Stimulated activated CD8-positive, alpha-beta memory T cell treated with anti-CD3 and anti-CD28 coated beads, Interleukin-7, amount 100 ng/mL, for 48 hours (primary cell): Measurements from ENCODE around the gene ZNF620.
A peak's percentile ranks its signal among the peaks of the same experiment; 100 is the strongest.
"Not testable (repeated sequence)": the region's sequence is repeated elsewhere in the genome, so short reads cannot be mapped to it uniquely, and the experiment has no call there.

Experiments used
- DNase-seq, 2 donors: peaks; one replicate each; pipeline ENCODE4 v3.0.0-alpha.2; 2020; ENCODE audit warnings: low read depth in 1 of 2; ENCODE audit errors: extremely low read depth in 1 of 2

ZNF620 gene

DNA sequence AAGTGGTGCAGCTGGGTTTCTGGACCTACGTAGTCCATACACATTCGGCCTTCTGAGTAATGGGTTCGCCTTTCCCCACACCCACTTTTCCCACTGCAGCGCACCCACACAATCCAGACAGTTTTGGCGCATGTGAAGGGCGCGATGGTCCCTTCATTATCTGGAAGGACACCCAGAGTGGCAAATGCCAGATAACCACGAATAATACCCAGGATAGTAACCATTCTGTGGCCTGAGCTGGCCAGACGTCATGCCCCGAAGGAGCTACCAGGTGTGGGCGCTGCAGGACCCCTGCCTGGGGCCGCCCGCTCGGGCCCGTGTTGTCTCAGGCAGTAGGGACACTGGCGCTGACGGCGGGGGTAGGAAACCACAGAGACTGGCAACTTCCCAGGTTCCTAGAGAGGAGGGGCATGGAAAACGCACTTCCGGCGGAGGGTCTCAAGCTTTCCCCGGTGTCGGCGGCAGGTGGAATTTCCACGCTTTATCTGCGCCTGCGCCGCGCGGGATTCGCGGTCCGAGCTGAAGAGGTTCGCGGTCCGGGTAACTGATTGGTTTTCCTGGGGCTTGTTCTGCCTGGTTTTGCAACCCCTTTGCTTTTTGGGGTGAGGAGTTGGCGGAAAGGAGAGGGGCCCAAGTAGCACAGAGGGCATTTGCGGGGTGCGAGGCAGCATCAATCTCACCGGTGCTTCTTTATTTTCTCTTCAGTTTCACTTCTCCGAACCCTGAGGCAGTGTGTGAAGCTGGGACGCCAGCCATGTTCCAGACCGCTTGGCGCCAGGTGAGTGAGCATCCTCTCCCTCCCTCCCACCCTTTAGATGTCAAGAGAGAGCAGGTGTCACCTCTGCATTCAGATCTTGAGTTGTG is at the start of gene ZNF620:
Gene ZNF620 (plus strand): TSS at position 441 of the 864 bp plus-strand sequence. CDS start 314 bp downstream, at position 755.
- DNase-seq = peak; percentile 28 to 33

DNA sequence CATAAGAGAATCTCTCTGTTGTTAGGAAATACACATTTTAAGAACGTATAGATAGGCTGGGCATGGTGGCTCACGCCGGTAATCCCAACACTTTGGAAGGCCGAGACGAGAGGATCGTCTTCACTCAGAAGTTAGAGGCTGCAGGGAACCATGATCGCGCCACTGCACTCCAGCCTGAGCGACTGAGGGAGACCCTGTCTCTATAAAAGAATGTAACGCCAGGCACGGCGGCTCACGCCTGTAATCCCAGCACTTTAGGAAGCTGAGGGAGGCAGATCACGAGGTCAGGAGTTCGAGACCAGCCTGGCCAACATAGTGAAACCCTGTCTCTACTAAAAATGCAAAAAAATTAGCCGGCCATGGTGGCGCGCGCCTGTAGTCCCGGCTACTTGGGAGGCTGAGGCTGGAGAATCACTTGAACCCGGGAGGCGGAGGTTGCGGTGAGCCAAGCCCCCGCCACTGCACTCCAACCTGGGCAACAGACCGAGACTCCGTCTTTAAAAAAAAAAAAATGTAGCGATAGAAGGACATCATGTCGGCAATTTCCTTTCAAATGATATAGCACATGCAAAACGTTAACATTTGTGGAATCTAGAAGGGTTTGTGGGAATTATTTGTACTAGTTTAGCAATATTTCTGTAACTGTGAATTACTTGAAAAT is 49.4 kb upstream of the ZNF620 start:
- DNase-seq = no peak

DNA sequence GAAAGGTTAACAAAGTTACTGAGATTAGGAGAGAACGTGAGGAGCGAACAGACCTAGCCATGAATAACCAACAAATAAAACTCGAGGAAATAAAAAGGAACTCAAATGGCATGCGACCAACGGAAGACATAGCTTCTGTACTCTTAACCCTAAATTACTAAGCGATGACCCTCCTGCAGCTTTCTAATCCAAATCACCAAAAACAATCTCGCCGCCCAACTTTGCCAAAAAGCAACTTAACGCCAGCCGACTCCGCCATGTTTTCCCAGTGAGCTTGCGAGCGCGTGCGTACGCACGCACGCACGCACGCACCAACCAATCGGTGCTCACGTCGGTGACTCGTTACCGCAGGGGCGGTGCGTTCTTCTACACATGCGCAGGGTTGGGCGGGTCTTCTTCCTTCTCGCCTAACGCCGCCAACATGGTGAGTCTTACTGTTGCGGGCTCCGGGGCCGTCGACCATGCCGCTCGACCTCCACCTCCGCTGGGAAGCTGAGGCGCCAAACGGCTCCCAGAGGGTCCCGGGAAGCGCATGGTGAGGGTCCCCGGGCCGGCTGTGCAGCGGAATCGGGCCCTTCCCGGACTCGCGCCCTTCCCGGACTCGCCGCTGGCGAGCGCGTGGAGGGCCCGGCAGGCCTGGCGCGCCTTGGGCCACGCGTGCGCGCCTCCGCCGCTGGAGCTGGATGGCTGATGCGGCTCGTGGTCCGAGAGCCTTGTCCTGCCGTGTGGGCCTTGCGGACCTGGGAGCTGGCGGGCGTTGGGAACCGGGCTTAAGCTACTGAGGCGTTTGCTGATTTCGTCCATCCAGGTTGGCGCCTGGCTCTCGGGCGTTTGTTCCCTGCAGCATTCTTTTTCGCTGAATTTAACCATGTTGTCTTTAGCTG is 48.7 kb upstream of the ZNF620 start, which contains the start of gene RPL14:
Gene RPL14 (plus strand): TSS at position 400 of the 884 bp plus-strand sequence. CDS start 133 bp downstream, at position 533.
- DNase-seq = peak; percentile 81 to 93

DNA sequence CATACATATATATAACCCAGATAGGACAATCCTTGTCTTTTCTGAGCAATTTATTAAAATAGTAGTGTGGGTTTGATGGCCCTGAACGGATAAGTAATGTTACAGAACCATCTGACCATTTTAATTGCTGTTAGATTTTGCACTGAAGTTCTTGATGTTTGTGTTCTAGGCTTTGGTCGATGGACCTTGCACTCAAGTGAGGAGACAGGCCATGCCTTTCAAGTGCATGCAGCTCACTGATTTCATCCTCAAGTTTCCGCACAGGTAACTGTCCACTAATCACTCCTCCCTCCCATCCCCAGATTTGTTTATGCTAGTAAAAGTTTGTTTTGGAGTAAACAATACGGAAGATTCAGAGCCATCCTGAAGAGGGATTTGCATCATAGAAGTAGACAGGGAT is 47.4 kb upstream of the ZNF620 start:
- DNase-seq = no peak

DNA sequence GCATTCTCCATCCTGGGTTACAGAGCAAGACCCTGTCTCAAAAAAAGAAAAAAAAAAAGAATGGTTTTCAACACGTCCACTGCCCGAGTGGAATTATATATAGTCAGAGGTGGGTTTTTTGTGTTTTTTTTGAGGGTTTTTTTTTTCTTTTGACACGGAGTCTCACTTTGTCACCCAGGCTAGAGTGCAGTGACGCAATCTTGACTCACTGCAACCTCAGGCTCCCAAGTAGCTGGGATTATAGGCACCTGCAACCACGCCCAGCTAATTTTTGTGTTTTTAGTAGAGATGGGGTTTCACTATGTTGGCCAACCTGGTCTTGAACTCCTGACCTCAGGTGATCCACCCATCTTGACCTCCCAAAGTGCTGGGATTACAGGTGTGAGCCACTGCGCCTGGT is 45.4 kb upstream of the ZNF620 start:
- DNase-seq = not testable (repeated sequence)

DNA sequence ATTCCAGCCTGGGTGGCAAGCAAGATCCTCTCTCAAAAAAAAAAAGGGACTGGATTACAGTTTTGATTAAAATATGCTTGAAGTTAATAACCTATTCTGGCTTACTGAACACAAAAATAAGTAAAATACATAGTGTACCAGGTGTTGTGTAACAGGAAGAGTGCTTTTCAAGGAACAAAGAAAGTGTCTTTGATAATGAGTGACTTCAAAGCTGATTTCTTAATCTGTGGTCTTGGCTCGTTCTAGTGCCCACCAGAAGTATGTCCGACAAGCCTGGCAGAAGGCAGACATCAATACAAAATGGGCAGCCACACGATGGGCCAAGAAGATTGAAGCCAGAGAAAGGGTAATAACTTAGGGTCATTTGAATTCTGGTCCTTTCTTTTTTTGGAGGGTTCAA is 44.7 kb upstream of the ZNF620 start:
- DNase-seq = no peak

DNA sequence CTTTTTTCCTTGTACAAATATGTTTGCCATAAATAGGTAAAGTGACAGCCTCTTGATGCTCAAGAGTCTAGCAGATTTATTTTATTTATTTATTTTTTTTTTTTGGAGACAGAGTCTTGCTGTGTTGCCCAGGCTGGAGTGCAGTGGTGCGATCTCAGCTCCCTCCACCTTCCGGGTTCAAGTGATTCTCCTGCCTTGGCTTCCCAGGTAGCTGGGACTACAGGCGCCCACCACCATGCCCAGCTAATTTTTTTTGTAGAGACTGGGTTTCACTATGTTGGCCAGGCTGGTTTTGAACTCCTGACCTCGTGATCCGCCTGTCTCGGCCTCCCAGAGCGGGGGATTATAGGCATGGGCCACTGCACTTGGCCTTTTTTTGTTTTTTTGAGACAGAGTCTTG is 43.0 kb upstream of the ZNF620 start:
- not testable (repeated sequence) for DNase-seq

DNA sequence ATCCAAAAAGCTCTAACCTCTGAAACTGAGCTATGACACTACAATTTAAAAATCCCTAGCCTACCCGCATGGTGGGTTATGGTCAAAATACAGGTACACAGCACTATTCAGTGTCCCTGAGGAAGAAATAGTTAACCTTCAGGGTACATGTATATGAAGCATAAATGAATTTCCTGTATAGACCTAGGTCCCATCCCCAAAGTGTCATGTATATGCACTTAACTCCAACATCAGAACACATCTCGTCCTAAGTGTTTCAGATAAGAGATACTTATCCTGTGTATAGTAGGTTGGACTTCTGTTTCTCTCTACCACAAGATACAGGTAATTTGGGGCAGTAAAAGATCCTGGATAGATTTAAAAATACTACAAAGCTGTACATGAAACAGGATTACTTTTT is 42.3 kb upstream of the ZNF620 start:
- no peak for DNase-seq

DNA sequence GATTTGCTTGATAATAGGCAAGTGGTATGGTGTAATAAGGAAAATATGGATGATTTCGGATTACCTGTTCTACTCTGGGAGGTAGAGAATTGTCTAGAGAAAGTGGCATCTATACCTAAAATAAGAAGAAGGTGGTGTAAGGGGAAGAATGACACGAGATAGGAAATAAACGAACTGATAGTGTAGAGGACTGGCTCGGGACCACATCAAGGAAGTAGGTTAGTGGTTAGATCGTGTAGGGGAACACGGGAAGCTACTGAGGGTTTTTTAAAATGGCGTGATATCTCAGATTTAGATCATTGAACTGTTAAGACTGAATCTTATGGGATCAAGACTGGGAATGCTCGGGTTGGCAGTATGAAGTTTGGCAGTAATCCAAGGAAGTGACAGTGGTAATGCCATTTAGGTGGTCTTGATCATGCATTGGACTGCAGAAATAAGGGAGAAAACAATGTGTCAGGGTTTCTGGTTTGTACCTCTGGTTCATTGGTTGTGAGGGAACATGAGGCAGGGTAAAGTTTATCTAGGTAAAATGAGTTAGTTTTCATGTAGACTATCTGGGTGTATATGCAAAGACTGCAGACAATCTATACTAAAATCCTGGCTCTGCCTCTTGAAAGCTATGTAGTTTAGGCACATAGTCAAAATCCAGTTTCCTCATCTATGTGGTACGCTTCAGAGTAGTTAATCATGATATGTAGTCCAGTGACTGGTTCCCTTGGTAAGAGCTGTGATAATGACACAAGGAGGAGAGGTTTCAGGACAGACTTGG is 41.3 kb upstream of the ZNF620 start:
- DNase-seq = no peak

DNA sequence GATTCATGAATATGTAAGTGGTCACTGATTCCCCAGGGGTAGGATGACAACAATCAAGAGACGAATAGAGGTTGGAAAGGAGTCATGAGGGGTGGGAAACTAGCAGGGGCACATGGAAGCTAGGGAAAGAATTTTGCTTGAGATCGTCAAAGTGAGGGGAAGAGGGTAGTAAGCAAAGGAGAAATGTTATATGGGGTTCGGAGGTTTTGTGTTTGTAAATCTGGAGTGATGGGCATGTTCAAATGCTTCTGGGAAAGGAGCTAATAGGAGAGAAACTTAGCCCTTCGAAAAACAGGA is 40.8 kb upstream of the ZNF620 start:
- DNase-seq = no peak

DNA sequence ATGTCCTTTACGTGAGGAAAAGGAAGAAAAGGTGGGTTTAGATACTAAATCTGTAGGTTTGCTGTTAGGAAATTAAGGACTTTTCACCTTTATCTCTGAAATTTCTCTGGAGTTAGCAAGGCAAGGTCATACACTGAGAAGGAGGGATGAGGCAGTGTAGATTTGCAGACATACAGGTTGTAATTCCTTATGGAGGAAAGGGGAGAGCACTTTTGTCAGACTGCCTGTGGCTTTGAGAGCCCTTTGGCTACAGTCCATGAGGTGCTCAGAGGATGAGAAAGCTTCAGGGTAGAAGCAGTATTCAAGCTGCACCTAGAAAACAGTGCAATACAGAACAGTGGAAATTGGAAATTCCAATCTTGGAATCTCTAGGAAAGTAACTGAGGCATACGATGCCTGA is 40.4 kb upstream of the ZNF620 start:
- DNase-seq = no peak

DNA sequence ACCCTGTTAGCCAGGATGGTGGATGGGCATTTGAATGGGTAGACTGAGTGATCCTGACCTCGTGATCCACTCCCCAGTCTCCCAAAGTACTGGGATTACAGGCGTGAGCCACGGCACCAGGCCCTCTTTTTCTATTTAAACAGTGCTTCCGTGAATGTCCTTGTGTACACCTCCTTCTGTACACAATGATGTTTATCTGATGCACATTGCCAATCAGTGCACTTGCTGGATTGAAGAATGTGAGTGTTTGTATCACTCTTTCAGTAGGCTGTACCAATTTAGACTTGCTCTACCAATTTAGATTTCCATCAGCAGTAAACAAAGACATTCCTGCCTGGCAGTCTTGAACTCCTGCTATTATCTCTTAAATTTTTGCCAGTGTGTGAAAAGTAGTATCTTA is 37.8 kb upstream of the ZNF620 start:
- DNase-seq = no peak

DNA sequence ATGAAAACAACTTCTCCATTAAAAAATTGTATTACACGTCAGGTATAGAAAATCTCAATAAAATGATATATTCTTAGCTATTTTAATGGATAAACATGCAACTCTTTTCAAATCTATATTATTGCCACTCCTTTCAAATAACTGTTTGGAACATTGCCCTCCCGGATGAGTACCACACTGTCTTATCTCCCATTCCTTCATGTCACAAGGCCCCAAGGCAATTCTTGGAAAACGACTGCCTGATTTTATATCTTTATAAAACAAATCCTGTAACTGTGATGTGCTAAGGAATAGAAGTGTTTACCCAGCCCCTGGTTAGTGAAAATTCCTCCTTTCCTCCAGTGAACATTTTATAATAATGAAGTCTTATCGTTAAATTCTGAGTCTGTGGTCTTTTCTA is 35.1 kb upstream of the ZNF620 start:
- DNase-seq = no peak

DNA sequence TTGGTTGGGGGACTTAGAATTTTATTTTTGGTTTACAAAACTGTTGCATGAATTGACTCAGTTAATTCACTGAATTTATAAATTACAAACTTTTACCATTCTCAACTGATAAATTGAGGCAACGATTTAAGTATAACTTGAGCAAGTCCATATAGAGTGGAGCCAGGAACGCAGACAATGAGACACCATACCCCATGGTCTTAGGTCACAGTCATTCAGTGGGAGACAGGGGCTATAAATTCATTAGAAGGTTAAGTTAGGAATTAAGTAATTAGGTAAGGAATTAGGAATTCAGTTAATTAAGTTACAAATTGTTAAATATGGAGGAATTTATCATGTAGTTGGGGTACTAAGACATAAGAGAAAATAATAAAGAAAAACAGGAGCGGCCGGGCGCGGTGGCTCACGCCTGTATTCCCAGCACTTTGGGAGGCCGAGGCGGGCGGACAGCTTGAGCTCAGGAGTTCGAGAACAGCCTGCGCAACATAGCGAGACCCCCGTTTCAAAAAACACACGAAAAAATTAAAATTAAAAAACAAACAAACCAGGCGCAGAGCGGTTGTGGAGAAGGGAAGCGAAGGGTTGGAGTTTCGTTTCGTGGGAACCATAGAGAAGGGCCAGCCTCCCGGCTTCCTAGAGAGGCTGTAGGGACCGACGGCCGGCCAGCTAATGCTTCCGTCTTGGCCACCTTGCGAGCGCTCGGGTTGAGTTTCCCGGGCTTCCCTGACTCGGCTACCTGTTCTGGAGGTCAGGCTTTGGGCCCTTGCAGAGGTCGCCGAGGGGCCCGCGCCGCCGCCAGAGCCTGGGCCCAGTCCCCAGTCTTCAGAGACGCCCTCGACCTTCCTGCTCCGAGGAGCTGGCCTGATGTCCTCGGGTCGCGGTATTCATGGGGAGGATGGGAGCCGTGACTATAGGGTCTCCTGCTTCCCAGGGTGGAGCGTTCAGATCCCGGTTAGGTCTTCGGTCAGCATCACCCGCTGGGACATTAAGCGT is 29.1 kb upstream of the ZNF620 start, which contains the start of gene ZNF619:
Gene ZNF619 (plus strand): TSS at position 645 of the 993 bp plus-strand sequence. CDS start 858 bp downstream, outside the sequence.
- DNase-seq = peak in 1 of 2 donors; percentile 21

DNA sequence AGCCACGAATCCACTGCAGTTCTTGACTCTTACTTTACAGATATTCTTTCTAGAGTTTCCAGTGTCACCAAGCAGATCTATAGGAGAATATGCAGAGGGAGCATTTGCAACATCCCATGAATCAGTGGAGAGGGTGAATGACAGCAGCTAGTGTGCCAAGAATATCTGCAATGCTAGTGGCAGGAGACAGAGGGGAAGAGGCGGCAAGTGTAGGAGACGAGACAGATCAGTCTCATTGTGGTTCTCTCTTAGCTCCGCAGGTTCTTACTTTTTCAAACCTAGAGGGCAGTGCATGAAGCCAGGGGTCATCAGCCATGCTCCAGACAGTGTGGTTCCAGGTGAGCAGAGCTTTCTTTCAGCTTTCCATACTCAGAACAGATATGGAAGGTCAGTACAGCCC is 28.2 kb upstream of the ZNF620 start:
- no peak for DNase-seq

DNA sequence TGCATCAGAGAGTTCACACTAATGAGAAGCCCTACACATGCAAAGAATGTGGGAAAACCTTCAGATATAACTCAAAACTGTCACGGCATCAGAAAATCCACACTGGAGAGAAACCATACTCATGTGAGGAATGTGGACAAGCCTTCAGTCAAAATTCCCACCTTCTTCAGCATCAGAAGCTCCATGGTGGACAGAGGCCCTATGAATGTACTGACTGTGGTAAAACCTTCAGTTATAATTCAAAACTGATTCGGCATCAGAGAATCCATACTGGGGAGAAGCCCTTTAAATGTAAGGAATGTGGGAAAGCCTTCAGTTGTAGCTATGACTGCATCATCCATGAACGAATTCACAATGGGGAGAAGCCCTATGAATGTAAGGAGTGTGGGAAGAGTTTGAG is 18.7 kb upstream of the ZNF620 start:
- DNase-seq = no peak

DNA sequence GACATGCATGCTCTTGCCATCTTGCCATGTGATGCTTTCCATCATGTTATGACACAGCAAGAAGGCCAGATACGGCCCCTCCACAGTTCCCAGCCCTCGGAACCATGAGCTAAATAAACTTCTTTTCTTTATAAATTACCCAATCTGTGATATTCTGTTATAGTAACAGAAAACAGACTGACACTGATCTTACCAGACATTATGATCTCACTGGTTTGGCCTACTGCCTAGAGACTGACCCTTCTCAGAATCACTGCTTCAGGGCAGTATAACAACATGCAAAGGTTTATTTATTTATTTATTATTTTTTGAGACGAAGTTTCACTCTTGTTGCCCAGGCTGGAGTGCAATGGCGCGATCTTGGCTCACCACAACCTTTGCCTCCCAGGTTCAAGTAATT is 14.9 kb upstream of the ZNF620 start:
- no peak for DNase-seq

DNA sequence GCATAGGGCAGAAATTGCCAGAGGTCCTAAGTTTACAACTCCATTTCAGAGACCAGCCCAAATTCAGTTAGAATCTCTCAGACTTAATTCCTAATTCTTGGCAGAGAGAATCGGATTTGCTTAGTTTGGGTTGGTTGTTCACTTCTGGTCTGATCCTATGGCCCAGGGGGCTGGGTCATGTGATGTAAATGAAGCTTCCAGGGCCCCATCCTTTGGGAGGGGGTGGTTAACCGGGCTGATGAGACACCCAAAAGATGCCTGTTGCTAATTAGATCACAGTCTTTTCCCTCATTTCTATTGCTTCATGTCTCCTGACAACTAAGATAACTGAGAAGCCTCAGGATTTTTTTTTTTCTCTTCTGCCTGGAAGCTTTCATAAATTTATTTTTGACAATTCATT is 11.1 kb upstream of the ZNF620 start:
- DNase-seq = no peak

DNA sequence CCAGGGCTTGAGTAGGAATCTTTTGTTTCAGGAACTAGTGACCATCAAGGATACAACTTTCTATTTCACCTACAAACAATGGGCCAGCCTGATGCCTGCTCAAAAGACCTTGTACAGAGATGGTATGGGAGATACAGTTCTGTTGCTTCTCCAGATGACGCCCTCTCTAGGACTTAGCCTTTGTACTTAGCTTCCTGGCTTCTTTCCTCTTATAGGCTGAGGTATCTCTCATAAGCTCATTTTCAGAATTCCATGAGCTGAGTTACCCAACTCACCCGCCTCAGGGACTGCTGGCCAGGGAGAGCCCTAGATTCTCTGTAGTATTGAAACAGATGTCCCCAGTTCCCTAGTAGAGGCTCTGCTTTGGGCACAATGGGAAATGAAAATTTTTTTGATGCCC is 8.6 kb upstream of the ZNF620 start:
- no peak for DNase-seq
